ENCODE measurements around the gene AHR.

Gene AHR

GRCh38 chr7:17298102-17298839 lies at the start of gene AHR:
AHR (plus strand) TSS chr7:17298652; CDS start chr7:17299265, 613 bp downstream.
- peak; percentile 88 for DNase-seq

GRCh38 chr7:17253885-17254284 lies 44.6 kb upstream of the AHR start:
- DNase-seq: no peak

DNA sequence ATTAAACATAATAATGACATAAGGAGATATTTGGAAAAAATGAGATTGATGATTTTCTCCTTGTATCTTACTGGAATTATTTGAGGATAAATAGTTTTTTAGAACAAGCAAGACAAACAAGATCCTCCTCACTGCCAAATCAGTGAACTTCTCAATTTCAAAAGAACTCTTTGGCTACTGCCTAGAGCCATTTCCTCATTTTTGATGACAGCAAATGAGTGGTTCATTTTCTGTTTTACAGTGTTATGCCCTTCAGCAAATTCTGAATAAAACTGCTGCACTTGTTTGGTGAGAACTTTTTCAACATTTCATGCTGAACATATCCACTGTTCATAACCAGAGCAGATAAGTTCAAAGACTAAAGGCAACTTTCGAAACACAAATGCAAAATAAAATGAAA lies 42.5 kb upstream of the AHR start:
- no peak for DNase-seq

GRCh38 chr7:17256375-17256774 lies 42.1 kb upstream of the AHR start:
- no peak for DNase-seq

GRCh38 chr7:17266565-17266964 lies 31.9 kb upstream of the AHR start:
- no peak for DNase-seq

DNA sequence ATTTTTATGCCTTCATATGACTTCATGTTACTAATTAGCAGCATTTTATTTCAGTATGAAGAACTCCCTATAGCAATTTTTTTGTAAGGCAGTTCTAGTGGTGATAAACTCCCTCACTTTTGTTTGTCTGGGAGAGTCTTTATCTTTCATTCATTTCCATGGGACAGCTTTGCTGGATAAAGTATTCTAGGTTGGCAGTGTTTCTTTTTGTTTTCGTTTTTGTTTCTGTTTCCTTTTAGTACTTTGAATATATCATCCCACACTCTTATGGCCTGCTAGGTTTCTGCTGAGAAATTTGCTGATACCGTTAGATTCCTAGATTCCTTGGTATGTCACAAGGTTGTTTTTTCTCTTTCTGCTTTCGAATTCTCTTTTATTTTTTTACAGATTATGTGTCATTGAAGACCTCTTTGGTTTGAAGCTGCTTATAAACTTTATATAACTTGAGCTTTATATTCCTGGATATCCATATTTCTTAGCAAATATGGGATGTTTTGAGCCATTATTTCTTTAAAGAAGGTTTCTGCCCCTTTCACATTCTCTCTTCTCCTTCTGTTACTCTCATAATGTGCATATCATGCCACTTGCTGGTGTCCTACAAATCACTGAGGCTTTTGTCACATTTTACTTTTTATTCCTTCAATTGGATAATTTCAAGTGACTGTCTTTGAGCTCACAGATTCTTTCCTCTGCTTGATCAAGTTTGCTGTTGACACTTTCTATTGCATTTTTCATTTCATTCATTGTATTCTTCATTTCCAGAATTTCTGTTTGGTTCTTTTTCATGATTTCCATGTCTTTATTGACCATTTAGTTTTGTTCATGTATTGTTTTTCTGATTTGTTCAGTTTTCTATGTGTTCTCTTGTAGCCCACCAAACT lies 28.9 kb upstream of the AHR start:
- DNase-seq: no peak

DNA sequence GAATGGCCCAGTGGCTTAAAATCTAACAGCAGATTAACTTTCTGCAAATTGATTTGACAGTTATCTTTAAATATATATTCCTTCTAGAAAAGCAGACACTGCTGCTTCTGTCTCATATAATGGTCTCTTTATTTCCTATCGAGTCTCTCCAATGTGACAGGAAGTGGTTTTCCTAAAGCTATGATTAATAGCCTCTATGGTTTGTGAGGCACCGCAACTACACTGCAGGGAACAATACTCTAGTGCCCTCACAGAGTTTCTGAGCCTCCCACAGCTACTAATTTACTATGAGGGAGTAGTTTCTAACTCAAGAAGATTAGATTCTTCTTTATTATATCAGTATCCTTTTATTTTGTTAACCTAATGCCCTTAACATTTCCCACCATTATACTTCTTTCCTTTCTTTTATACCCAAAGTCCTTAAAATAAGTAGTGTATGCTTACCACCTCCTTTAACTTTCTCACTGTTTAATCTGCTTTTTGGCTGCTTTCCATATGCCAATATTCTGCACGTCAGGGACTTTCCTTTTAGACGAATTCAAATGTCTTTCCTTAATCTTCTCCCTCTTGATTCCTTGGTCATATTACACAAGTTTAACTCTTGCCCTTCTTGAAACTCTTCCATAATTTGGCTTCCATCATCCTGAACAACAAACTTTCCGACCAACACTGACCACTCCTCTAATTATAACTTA lies 23.8 kb upstream of the AHR start:
- no peak for DNase-seq

DNA sequence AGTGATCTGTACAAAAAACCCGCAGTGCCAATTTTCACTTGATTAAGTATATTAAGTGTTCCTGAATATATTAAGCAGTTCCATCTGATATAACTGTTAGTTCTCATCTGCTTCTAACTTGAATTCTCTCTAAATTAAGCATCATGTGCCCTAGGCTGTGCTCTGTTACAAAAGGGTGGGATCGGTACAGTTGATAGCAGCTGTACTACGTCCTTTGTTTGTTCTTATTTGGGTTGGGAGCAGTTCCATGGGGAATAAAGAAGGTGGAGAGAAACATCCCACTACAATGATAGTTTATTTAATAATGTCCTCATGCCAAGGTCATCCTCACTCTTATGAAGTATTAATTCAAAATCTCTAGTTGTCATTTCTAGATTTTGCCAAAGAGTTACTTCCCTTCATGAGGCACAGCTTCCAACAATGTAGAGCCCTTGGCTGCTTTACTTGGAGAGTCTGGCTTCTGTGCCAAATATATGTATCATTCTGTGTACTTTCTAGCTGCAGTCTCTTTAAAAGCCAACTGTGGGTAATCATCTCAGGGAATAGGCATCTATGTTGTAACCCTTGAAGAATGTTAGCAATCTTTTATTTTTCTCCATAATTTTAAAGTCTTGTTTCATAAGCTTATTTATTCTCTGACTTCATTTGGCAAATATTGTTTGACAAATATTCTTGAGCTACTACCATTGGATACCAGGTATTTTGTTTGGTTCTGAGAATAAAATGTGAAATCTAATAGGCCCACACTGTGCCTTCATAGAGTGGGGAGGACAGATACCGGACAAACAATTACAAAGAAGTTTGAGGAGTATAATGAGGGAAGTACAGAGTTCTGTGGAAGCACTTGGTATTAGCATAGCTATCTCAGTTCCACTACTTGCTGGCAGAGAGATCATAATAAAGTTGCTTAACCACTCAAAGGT lies 22.4 kb upstream of the AHR start:
- DNase-seq: no peak

- no peak for DNase-seq
Measured at GRCh38 chr7:17279061-17279460, 19.4 kb upstream of the AHR start.

DNA sequence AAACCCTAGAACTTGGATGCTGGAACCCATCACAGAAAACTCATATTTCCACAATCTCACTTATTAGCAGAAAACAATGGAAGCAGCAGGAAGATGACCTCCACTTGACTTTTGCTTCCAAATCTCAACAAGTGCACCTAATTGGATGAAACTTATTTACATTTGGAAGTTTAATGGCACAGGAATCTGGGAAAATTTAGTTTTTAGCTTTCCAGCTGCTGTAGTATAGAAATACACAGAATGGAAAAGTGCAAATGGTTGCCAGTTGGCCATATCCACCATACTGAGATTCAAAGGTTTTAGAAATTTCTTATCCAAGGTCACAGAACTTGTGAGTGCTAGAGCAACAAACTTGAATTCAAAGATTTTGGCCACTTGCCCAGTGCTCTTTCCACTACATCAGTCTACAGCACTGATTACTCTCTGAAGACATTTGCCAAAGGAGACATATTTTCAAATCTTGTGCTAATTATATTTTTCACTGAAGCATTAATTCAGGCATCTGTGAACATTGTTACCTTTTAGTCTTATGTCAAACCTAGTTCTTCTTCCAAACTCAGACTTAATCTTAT lies 9.3 kb upstream of the AHR start:
- no peak for DNase-seq

GRCh38 chr7:17292843-17293242 lies 5.6 kb upstream of the AHR start:
- no peak for DNase-seq

GRCh38 chr7:17293481-17293880 lies 5.0 kb upstream of the AHR start:
- DNase-seq: no peak

- no peak for DNase-seq
Measured at GRCh38 chr7:17297243-17297642, 1.2 kb upstream of the AHR start.

DNA sequence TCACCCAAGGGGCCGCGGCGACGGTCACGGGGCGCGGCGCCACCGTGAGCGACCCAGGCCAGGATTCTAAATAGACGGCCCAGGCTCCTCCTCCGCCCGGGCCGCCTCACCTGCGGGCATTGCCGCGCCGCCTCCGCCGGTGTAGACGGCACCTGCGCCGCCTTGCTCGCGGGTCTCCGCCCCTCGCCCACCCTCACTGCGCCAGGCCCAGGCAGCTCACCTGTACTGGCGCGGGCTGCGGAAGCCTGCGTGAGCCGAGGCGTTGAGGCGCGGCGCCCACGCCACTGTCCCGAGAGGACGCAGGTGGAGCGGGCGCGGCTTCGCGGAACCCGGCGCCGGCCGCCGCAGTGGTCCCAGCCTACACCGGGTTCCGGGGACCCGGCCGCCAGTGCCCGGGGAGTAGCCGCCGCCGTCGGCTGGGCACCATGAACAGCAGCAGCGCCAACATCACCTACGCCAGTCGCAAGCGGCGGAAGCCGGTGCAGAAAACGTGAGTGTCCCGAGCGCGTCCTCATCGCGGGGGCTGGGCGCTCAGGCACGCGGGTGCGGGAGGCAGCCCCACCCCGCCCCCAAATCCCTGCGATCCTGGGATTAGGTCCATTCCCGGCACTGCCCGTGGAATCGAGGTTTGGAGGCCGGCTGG lies 509 bp downstream of the AHR start:
- peak; percentile 33 for DNase-seq

GRCh38 chr7:17299483-17299991 lies 1.1 kb downstream of the AHR start:
- DNase-seq: no peak

GRCh38 chr7:17300012-17300411 lies 1.6 kb downstream of the AHR start:
- no peak for DNase-seq

- DNase-seq: no peak
Measured at GRCh38 chr7:17300437-17300836, 2.0 kb downstream of the AHR start.

- DNase-seq: no peak
Measured at GRCh38 chr7:17301471-17302456, 3.3 kb downstream of the AHR start.

GRCh38 chr7:17302575-17303142 lies 4.2 kb downstream of the AHR start:
- no peak for DNase-seq

DNA sequence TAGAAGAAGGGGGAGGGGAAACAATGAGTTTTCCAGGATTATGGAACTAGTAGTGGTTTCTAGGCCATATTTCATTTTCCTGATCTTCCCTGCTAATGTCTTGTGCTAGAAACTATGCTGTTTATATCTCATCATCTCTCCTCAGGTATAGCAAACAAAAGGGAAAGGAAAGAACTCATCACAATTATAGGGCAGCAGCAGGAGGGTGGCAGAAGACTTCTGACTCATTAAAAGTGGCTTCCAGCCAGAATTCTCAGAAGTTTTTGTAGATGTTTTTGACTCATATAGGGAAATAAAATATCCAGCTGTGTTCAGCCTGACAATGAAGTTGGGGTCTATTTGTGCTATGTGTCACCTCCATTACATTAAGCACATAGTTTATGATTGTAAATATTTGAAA lies 6.5 kb downstream of the AHR start:
- no peak for DNase-seq
